ENCODE data around the gene TNF. TPM values are rescaled to one million over a fixed set of nuclear protein-coding genes. Genes with fewer than 3 reads are reported as not detected.

TNF gene
- total RNA-seq, 2 experiments from 2014 or later = 161 to 162 TPM

- ChIA-PET POLR2A (interaction anchor here (0.7 to 2.9 kb wide), 15 partner anchors 8 to 322 kb away, joined by 3 to 23 read pairs (median 5); partner anchors contain the start of genes C6orf47, LTB, MICB and NEU1), CTCF (interaction anchor here (0.7 to 24.4 kb wide), 9 partner anchors 10 to 122 kb away, joined by 3 to 348 read pairs (median 6); partner anchors contain the start of genes LST1, LTB, MICB and NCR3)
These were observed 34.2 kb upstream of the TNF start for GRCh38 chr6:31541059-31541657.

GRCh38 chr6:31541658-31542521 is 33.5 kb upstream of the TNF start, which contains the start of gene DDX39B:
Gene DDX39B, minus strand, starts transcription at chr6:31542003. Its CDS starts 1,471 bp downstream, at chr6:31540532.
- CTCF ChIA-PET = interaction anchor here (0.7 to 24.4 kb wide), 11 partner anchors 9 to 122 kb away, joined by 3 to 348 read pairs (median 6); partner anchors contain the start of genes LST1, LTB, MICB and NCR3
- POLR2A ChIA-PET = interaction anchor here (0.6 to 2.9 kb wide), 16 partner anchors 9 to 321 kb away, joined by 3 to 23 read pairs (median 5); partner anchors contain the start of genes C6orf47, LTB, MICB and NEU1

- CTCF ChIA-PET = interaction anchor here (8.7 to 24.4 kb wide), 2 partner anchors 40 to 53 kb away, joined by 112 to 348 read pairs; partner anchors contain the start of genes LST1, LTB and NCR3
These were observed 31.7 kb upstream of the TNF start for GRCh38 chr6:31543639-31544038.

GRCh38 chr6:31544676-31545075 is 30.7 kb upstream of the TNF start:
- CTCF ChIA-PET = interaction anchor here (8.7 to 24.4 kb wide), 2 partner anchors 39 to 52 kb away, joined by 112 to 348 read pairs; partner anchors contain the start of genes LST1, LTB and NCR3
- POLR2A ChIA-PET = no interaction called here

More at GRCh38 chr6:31543639-31544038, 31.7 kb upstream of the TNF start:
- POLR2A ChIA-PET = no interaction called here

GRCh38 chr6:31545291-31545690 is 30.1 kb upstream of the TNF start:
- POLR2A ChIA-PET = no interaction called here

GRCh38 chr6:31546339-31546957 is 28.9 kb upstream of the TNF start, which contains the start of gene ATP6V1G2:
Gene ATP6V1G2, minus strand, starts transcription at chr6:31546608. Its CDS starts 49 bp downstream, at chr6:31546559.
- ChIA-PET CTCF (interaction anchor here (0.7 to 24.4 kb wide), 14 partner anchors 8 to 1702 kb away, joined by 3 to 348 read pairs (median 4); partner anchors contain the start of genes LST1, LTA, LTB and NCR3), POLR2A (interaction anchor here (1.2 to 1.3 kb wide), 2 partner anchors 29 to 30 kb away, joined by 3 to 5 read pairs; partner anchors contain the start of gene TNF)

More at GRCh38 chr6:31545291-31545690, 30.1 kb upstream of the TNF start:
- CTCF ChIA-PET = interaction anchor here (0.6 to 24.4 kb wide), 4 partner anchors 26 to 52 kb away, joined by 4 to 348 read pairs (median 88); partner anchors contain the start of genes LST1, LTB, NCR3 and TNF

- ChIA-PET POLR2A (interaction anchor here (0.6 to 1.5 kb wide), 4 partner anchors 28 to 52 kb away, joined by 3 to 5 read pairs (median 4); partner anchors contain the start of gene TNF), CTCF (interaction anchor here (0.7 to 24.4 kb wide), 13 partner anchors 9 to 1701 kb away, joined by 3 to 348 read pairs (median 4); partner anchors contain the start of genes LST1, LTA, LTB and NCR3)
These were observed 28.2 kb upstream of the TNF start, which contains the start of gene NFKBIL1 for GRCh38 chr6:31546958-31547726. Gene NFKBIL1, plus strand, starts transcription at chr6:31547608. Its CDS starts 87 bp downstream, at chr6:31547695.

- ChIA-PET CTCF (interaction anchor here (0.7 to 24.4 kb wide), 7 partner anchors 12 to 67 kb away, joined by 3 to 348 read pairs (median 12); partner anchors contain the start of genes AIF1, LST1, LTB and NCR3), POLR2A (interaction anchor here (1.2 to 1.5 kb wide), 3 partner anchors 27 to 51 kb away, joined by 3 to 5 read pairs (median 4); partner anchors contain the start of gene TNF)
These were observed 27.4 kb upstream of the TNF start for GRCh38 chr6:31547727-31548543.

- CTCF ChIA-PET = interaction anchor here (1.1 to 24.4 kb wide), 6 partner anchors 11 to 67 kb away, joined by 3 to 348 read pairs (median 38); partner anchors contain the start of genes AIF1, LST1, LTB and NCR3
- POLR2A ChIA-PET = interaction anchor here (0.5 to 1.5 kb wide), 2 partner anchors 24 to 50 kb away, joined by 4 read pairs; no protein-coding TSS in a partner anchor
These were observed 26.9 kb upstream of the TNF start for GRCh38 chr6:31548544-31548873.

- POLR2A ChIA-PET = interaction anchor here (0.8 to 2.2 kb wide), 5 partner anchors 10 to 69 kb away, joined by 3 to 9 read pairs (median 3); partner anchors contain the start of genes DDX39B and TNF
- CTCF ChIA-PET = interaction anchor here (0.7 to 24.4 kb wide), 13 partner anchors 8 to 103 kb away, joined by 3 to 348 read pairs (median 5); partner anchors contain the start of genes DDX39B, LST1, LTB and NCR3
These were observed 24.0 kb upstream of the TNF start for GRCh38 chr6:31551371-31551770.

- POLR2A ChIA-PET = interaction anchor here (0.6 to 1.0 kb wide), 3 partner anchors 18 to 20 kb away, joined by 3 to 4 read pairs (median 3); partner anchors contain the start of gene TNF
These were observed 19.1 kb upstream of the TNF start for GRCh38 chr6:31556307-31556706.

GRCh38 chr6:31557443-31558317 is 17.7 kb upstream of the TNF start:
- POLR2A ChIA-PET = interaction anchor here (0.6 to 5.7 kb wide), 3 partner anchors 12 to 65 kb away, joined by 4 to 66 read pairs (median 41); partner anchors contain the start of genes LTA and TNF
- CTCF ChIA-PET = interaction anchor here (0.6 to 24.4 kb wide), 9 partner anchors 10 to 1290 kb away, joined by 3 to 348 read pairs (median 12); partner anchors contain the start of genes BAG6, LTA, LTB and NCR3

More at GRCh38 chr6:31556307-31556706, 19.1 kb upstream of the TNF start:
- CTCF ChIA-PET = interaction anchor here (6.9 to 24.4 kb wide), 3 partner anchors 15 to 41 kb away, joined by 52 to 348 read pairs (median 80); partner anchors contain the start of genes LTA, LTB, NCR3 and TNF

- ChIA-PET CTCF (interaction anchor here (0.9 to 24.4 kb wide), 7 partner anchors 10 to 211 kb away, joined by 3 to 348 read pairs (median 13); partner anchors contain the start of genes BAG6, LTA, LTB and NCR3), POLR2A (interaction anchor here (0.6 to 5.7 kb wide), 3 partner anchors 12 to 1042 kb away, joined by 5 to 66 read pairs (median 41); partner anchors contain the start of genes LTA and TNF)
These were observed 17.1 kb upstream of the TNF start for GRCh38 chr6:31558318-31558625.

GRCh38 chr6:31558631-31559500 is 16.5 kb upstream of the TNF start:
- ChIA-PET POLR2A (interaction anchor here (0.6 to 5.7 kb wide), 5 partner anchors 11 to 1043 kb away, joined by 3 to 66 read pairs (median 5); partner anchors contain the start of genes LST1, LTA and TNF), CTCF (interaction anchor here (0.9 to 24.4 kb wide), 9 partner anchors 8 to 211 kb away, joined by 3 to 348 read pairs (median 12); partner anchors contain the start of genes BAG6, LTA, LTB and NCR3)

Data from activated CD8-positive, alpha-beta memory T cell treated with anti-CD3 and anti-CD28 coated beads for 36 hours (primary cell).